Measurements from ENCODE around the gene BEND6.
"Not testable (repeated sequence)": the region's sequence is repeated elsewhere in the genome, so short reads cannot be mapped to it uniquely, and the experiment has no call there.

Gene BEND6

DNA sequence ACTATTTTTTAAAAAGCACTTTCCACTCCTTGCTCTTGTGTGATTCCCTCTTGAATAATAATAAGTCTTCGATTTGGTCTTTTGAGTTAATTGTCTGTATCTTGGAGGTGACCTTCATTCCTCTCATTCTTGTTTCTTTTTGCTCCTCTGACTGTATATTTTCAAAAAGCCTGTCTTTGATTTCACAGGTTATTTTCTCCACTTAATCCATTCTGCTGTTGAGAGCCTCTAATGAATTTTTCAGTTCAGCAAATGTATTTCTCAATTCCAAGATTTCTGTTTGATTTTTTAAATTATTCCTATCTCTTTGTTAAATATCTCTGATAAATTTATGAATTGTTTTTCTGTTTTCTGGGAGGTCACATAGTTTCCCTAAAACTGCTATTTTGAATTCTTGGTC is 69.9 kb downstream of the BEND6 start:
- Mint-ChIP-seq H3K4me1 (no peaks in the 10 kb centered on the region), H3K27me3 (peaks cover 8% of the 10 kb centered on the region), H3K4me3 (no peak overlapping the region), H3K9me3 (peaks cover 16% of the 10 kb centered on the region), H3K27ac (no peak overlapping the region), H3K36me3 (peaks cover 12% of the 10 kb centered on the region)

DNA sequence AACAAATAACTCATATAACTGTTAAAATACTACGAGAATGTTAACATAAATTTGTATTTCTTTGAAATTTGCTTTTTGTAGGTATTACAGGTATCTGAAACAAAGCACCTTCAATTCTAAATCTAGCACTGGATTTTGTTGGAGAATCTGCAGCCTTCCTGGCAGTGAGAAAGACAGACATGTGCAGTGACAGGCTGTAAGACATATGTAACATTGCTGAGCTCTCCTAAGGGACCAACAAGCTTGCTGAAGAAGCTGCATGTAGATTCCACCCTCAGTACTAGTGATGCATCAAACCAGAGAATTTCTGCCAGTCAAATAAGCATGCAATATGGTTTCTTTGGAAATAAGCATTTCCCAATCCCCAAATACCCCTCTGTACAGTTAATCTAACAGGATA is 71.1 kb downstream of the BEND6 start:
- Mint-ChIP-seq H3K36me3 (peaks cover 12% of the 10 kb centered on the region), H3K4me3 (no peak overlapping the region), H3K27ac (no peak overlapping the region), H3K4me1 (no peaks in the 10 kb centered on the region), H3K9me3 (peaks cover 16% of the 10 kb centered on the region), H3K27me3 (peaks cover 8% of the 10 kb centered on the region)

- Mint-ChIP-seq H3K9me3 (peaks cover 16% of the 10 kb centered on the region), H3K4me3 (no peak overlapping the region), H3K4me1 (no peaks in the 10 kb centered on the region), H3K27ac (no peak overlapping the region), H3K36me3 (peaks cover 12% of the 10 kb centered on the region), H3K27me3 (peaks cover 10% of the 10 kb centered on the region)
Observed at GRCh38 chr6:57027301-57027700, 72.4 kb downstream of the BEND6 start.

- H3K27ac Mint-ChIP-seq: no peak overlapping the region
- H3K36me3 Mint-ChIP-seq: peaks cover 10% of the 10 kb centered on the region
- H3K27me3 Mint-ChIP-seq: peaks cover 10% of the 10 kb centered on the region
- H3K9me3 Mint-ChIP-seq: peaks cover 16% of the 10 kb centered on the region
- H3K4me3 Mint-ChIP-seq: no peak overlapping the region
- H3K4me1 Mint-ChIP-seq: no peaks in the 10 kb centered on the region
Observed at GRCh38 chr6:57029213-57029612, 74.3 kb downstream of the BEND6 start.

- H3K36me3 Mint-ChIP-seq: no peaks in the 10 kb centered on the region
- H3K4me3 Mint-ChIP-seq: no peak overlapping the region
- H3K27me3 Mint-ChIP-seq: peaks cover 11% of the 10 kb centered on the region
- no peak overlapping the region for H3K27ac Mint-ChIP-seq
- H3K4me1 Mint-ChIP-seq: no peaks in the 10 kb centered on the region
- H3K9me3 Mint-ChIP-seq: no peaks in the 10 kb centered on the region
Observed at GRCh38 chr6:57033228-57033627, 78.3 kb downstream of the BEND6 start.

DNA sequence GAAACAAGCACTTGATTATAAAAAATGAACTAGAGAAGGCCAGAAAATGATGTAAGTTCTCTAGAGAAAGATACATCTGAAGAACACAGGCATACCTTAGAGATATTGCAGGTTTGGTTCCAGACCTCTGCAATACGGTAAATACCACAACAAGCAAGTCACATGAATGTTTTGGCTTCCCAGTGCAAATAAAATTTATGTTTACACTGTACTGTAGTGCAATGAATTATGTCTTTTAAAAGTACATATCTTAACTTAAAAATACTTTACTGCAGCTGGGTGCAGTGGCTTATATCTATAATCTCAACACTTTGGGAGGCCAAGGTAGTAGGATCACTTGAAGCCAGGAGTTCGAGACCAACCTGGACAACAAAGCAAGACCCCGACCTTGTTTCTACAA is 80.6 kb downstream of the BEND6 start:
- Mint-ChIP-seq H3K27ac (no peak overlapping the region), H3K27me3 (peaks cover 14% of the 10 kb centered on the region)

GRCh38 chr6:57038906-57039305 is 84.0 kb downstream of the BEND6 start:
- H3K36me3 Mint-ChIP-seq: no peaks in the 10 kb centered on the region
- H3K9me3 Mint-ChIP-seq: no peaks in the 10 kb centered on the region
- H3K4me3 Mint-ChIP-seq: no peak overlapping the region
- no peak overlapping the region for H3K27ac Mint-ChIP-seq
- peaks cover 21% of the 10 kb centered on the region for H3K27me3 Mint-ChIP-seq
- H3K4me1 Mint-ChIP-seq: no peaks in the 10 kb centered on the region

More for the DNA sequence above, 80.6 kb downstream of the BEND6 start:
- H3K4me1 Mint-ChIP-seq: no peaks in the 10 kb centered on the region
- no peaks in the 10 kb centered on the region for H3K36me3 Mint-ChIP-seq
- no peak overlapping the region for H3K4me3 Mint-ChIP-seq
- H3K9me3 Mint-ChIP-seq: no peaks in the 10 kb centered on the region

DNA sequence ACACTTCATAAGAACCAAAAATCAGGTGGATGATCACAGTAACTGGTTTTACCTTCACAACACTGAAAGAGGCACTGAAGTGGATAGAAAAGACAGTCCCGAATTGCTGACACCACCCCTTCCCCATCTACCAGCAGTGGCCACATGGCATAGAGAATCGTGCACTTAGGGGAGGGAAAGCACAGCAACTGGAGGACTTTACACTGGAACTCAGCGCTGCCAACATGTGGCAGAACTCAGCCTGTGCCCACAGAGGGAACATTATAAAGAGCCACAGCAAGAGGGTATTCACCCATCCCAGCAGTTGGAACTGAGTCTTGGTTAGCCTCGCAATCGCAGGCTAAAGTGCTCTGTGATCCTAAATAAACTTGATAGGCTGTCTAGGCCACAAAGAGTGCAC is 85.1 kb downstream of the BEND6 start:
- no peak overlapping the region for H3K27ac Mint-ChIP-seq
- H3K9me3 Mint-ChIP-seq: no peaks in the 10 kb centered on the region
- H3K4me1 Mint-ChIP-seq: no peaks in the 10 kb centered on the region
- no peaks in the 10 kb centered on the region for H3K36me3 Mint-ChIP-seq
- no peak overlapping the region for H3K4me3 Mint-ChIP-seq
- H3K27me3 Mint-ChIP-seq: peaks cover 21% of the 10 kb centered on the region

DNA sequence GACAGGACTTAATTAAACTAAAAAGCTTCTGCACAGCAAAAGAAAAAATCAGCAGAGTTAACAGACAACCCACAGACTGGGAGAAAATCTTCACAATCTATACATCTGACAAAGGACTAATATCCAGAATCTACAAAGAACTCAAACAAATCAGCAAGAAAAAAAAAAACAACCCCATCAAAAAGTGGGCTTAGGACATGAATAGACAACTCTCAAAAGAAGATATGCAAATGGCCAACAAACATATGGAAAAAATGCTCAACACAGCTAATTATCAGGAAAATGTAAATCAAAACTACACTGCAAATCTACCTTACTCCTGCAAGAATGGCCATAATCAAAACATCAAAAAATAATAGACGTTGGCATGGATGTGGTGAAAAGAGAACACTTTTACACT is 89.2 kb downstream of the BEND6 start:
- Mint-ChIP-seq H3K27me3 (peaks cover 12% of the 10 kb centered on the region), H3K4me1 (peaks cover 17% of the 10 kb centered on the region)
- not testable (repeated sequence) for H3K9me3 Mint-ChIP-seq, H3K4me3 Mint-ChIP-seq, H3K27ac Mint-ChIP-seq, H3K36me3 Mint-ChIP-seq

DNA sequence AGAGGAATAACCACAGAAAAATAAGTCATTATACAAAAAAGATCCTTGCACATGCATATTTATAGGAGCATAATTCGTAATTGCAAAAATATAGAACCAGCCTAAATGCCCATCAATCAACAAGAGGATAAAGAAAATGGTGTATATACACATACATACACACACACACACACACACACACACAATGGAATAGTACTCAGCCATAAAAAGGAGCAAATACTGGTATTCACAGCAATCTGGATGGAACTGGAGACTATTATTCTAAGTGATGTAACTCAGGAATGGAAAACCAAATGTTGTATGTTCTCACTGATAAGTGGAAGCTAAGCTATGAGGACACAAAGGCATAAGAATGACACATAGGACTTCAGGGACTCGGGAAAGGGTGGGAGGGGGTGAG is 89.7 kb downstream of the BEND6 start:
- H3K9me3 Mint-ChIP-seq: no peaks in the 10 kb centered on the region
- peaks cover 12% of the 10 kb centered on the region for H3K27me3 Mint-ChIP-seq
- peaks cover 6% of the 10 kb centered on the region for H3K36me3 Mint-ChIP-seq
- H3K27ac Mint-ChIP-seq: no peak overlapping the region
- H3K4me1 Mint-ChIP-seq: peaks cover 22% of the 10 kb centered on the region
- H3K4me3 Mint-ChIP-seq: no peak overlapping the region

DNA sequence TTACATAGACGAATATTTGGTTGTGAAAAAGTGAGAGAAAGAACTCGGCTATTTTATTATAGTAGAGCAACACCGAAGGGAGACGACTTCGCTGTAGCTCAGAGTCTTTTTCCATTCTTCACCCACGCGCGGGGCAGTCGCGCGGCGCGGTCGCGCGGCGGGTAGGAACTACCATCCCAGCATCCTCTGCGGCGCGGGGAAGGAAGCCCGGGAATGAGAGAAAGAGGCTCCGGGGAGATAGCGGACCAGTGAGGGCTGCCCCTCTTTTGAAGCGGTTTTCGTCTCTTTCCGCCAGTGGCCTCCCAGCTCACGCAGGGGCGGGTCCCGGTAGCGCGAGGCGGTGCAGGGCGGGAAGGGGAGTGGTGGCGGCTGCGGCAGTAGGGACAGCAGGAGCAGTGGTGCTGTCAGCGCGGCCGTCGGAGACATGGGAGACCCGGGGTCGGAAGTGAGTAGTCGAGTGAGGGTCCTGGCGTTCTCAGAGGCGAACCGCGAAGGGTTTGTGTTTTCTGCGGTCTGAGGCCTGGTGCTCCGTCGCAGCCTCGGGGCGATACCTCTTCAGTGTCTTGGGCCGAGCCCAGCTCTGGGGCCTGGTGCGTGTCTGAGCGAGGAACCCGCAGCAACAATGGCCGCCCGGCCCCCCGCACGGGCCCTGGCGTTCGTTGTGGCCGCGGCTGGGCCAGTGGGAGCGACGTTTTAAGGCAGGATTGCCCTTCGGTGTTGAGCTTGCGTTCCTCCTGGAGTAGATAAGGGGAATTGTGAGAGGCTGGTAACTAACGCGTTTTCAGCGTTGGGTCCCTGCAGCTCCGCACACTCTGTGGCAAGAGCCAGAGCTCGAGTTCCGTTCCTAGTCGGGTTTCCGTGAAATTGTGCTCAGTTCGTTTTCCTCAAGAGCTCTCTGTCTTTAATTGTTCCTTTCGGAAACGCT is 91.7 kb downstream of the BEND6 start, which contains the start of gene KIAA1586:
Gene KIAA1586 (plus strand): TSS at position 362 of the 925 bp plus-strand sequence. CDS start 63 bp downstream, at position 425.
- H3K4me3 Mint-ChIP-seq: peak within 1 kb of the TSS; percentile 95
- H3K36me3 Mint-ChIP-seq, H3K9me3 Mint-ChIP-seq, H3K27me3 Mint-ChIP-seq: not testable (repeated sequence)
- peaks cover 34% of the 10 kb centered on the region for H3K4me1 Mint-ChIP-seq
- H3K27ac Mint-ChIP-seq: peak within 1 kb of the TSS; percentile 96

GRCh38 chr6:57047257-57047585 is 92.3 kb downstream of the BEND6 start:
- H3K4me3 Mint-ChIP-seq, H3K27me3 Mint-ChIP-seq, H3K9me3 Mint-ChIP-seq, H3K36me3 Mint-ChIP-seq, H3K27ac Mint-ChIP-seq: not testable (repeated sequence)
- H3K4me1 Mint-ChIP-seq: peaks cover 34% of the 10 kb centered on the region

- Mint-ChIP-seq H3K4me3 (peak overlapping the region; percentile 85), H3K4me1 (peaks cover 34% of the 10 kb centered on the region), H3K27ac (peak overlapping the region; percentile 53), H3K36me3 (peaks cover 10% of the 10 kb centered on the region)
- not testable (repeated sequence) for H3K27me3 Mint-ChIP-seq, H3K9me3 Mint-ChIP-seq
Observed at GRCh38 chr6:57047859-57048258, 93.0 kb downstream of the BEND6 start.

DNA sequence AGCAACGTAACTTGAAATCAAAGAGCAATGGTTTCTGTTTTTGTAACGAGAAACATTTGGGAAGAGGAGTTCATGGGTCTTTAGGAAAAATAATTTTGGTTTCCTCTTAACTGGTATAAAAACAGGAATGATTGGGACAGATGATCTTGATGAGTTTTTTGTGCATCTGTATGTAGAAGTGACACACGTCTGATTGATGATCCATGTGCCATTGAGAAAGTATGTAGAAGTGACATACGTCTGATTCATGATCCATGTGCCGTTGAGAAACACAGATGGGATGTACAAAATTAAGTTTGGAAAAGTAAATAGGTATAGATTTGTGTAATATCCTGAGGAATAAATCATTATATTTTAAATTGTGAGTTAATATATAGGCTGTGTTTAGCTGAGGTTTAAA is 93.7 kb downstream of the BEND6 start:
- no peak overlapping the region for H3K27ac Mint-ChIP-seq

GRCh38 chr6:57063847-57064246 is 108.9 kb downstream of the BEND6 start:
- no peak overlapping the region for H3K27ac Mint-ChIP-seq
- no peak overlapping the region for H3K4me3 Mint-ChIP-seq
- peaks cover 12% of the 10 kb centered on the region for H3K36me3 Mint-ChIP-seq
- no peaks in the 10 kb centered on the region for H3K27me3 Mint-ChIP-seq
- no peaks in the 10 kb centered on the region for H3K9me3 Mint-ChIP-seq
- H3K4me1 Mint-ChIP-seq: peaks cover 7% of the 10 kb centered on the region

More for the DNA sequence above, 93.7 kb downstream of the BEND6 start:
- peaks cover 12% of the 10 kb centered on the region for H3K36me3 Mint-ChIP-seq
- H3K9me3 Mint-ChIP-seq: no peaks in the 10 kb centered on the region
- H3K4me1 Mint-ChIP-seq: peaks cover 34% of the 10 kb centered on the region
- H3K4me3 Mint-ChIP-seq: peak overlapping the region; percentile 85
- no peaks in the 10 kb centered on the region for H3K27me3 Mint-ChIP-seq

GRCh38 chr6:57064809-57065208 is 109.9 kb downstream of the BEND6 start:
- H3K4me3 Mint-ChIP-seq: no peak overlapping the region
- no peak overlapping the region for H3K27ac Mint-ChIP-seq
- H3K36me3 Mint-ChIP-seq: peaks cover 8% of the 10 kb centered on the region
- H3K27me3 Mint-ChIP-seq: no peaks in the 10 kb centered on the region
- H3K9me3 Mint-ChIP-seq: no peaks in the 10 kb centered on the region
- peaks cover 7% of the 10 kb centered on the region for H3K4me1 Mint-ChIP-seq

GRCh38 chr6:57068061-57068460 is 113.2 kb downstream of the BEND6 start:
- Mint-ChIP-seq H3K36me3 (peaks cover 4% of the 10 kb centered on the region), H3K4me3 (no peak overlapping the region), H3K9me3 (no peaks in the 10 kb centered on the region), H3K4me1 (peaks cover 7% of the 10 kb centered on the region), H3K27me3 (no peaks in the 10 kb centered on the region), H3K27ac (no peak overlapping the region)
